ENCODE measurements around the gene CNKSR3. TPM values are rescaled to one million over a fixed set of nuclear protein-coding genes. Genes with fewer than 3 reads are reported as not detected.

Gene CNKSR3
- total and polyA plus RNA-seq, 2 experiments from 2014 or later: 1.9 to 5.7 TPM

- H3K4me1 Mint-ChIP-seq: no peaks in the 10 kb centered on the region
Observed at GRCh38 chr6:154370545-154370944, 139.9 kb downstream of the CNKSR3 start.

GRCh38 chr6:154367839-154368695 lies 142.4 kb downstream of the CNKSR3 start:
- no peak for DNase-seq (ENCODE audit: low spot score)
- H3K4me3 Mint-ChIP-seq: no peak overlapping the region
- no peaks in the 10 kb centered on the region for H3K36me3 ChIP-seq (ENCODE audit: insufficient read depth)
- H3K9me3 Mint-ChIP-seq: no peaks in the 10 kb centered on the region
- H3K4me3 ChIP-seq: no peak overlapping the region
- no peaks in the 10 kb centered on the region for H3K27me3 ChIP-seq (ENCODE audit: insufficient read depth)
- H3K4me1 ChIP-seq (ENCODE audit: insufficient read depth): no peaks in the 10 kb centered on the region
- no peak overlapping the region for H3K4me2 ChIP-seq
- H3K27ac ChIP-seq (ENCODE audit: low read depth): no peak overlapping the region
- ATAC-seq: no peak
- H3K27ac Mint-ChIP-seq: no peak overlapping the region
- H2AFZ ChIP-seq: peak overlapping the region; percentile 32; the same call in 1 of the 2 replicates
- no peaks in the 10 kb centered on the region for H3K79me2 ChIP-seq (replicated peaks; ENCODE audit: insufficient read depth)
- H3K27me3 Mint-ChIP-seq (ENCODE audit: insufficient read depth, low read depth, poor library complexity): no peaks in the 10 kb centered on the region
- H3K9me2 ChIP-seq (ENCODE audit: insufficient read depth): no peaks in the 10 kb centered on the region
- no peaks in the 10 kb centered on the region for H3F3A ChIP-seq (replicated peaks; ENCODE audit: low read depth)
- H4K20me1 ChIP-seq (replicated peaks; ENCODE audit: insufficient read depth): no peaks in the 10 kb centered on the region
- H3K4me1 Mint-ChIP-seq: no peaks in the 10 kb centered on the region
- H3K36me3 Mint-ChIP-seq (ENCODE audit: low read depth): no peaks in the 10 kb centered on the region
- no peak for TF ChIP-seq EZH2 (IDR thresholded peaks at IDR 0.05; ENCODE audit: low read depth, unreplicated experiment)
- TF ChIP-seq POLR2AphosphoS5 (IDR thresholded peaks at IDR 0.05; ENCODE audit: low read depth): no peak
- no peak for TF ChIP-seq ZNF331 (CRISPR knock-in tag; IDR thresholded peaks at IDR 0.05; ENCODE audit: low read depth)
- no peak for TF ChIP-seq ZNF114 (CRISPR knock-in tag; IDR thresholded peaks at IDR 0.05)
- TF ChIP-seq STAT1 (IDR thresholded peaks at IDR 0.05; ENCODE audit: unreplicated experiment): no peak
- TF ChIP-seq EZH2phosphoT487 (IDR thresholded peaks at IDR 0.05; ENCODE audit: unreplicated experiment): no peak
- TF ChIP-seq CREB1 (CRISPR knock-in tag; IDR thresholded peaks at IDR 0.05; ENCODE audit: low read depth): no peak
- no peak for TF ChIP-seq CTCF (conservative IDR thresholded peaks at IDR 0.05; ENCODE audit: low read depth in 2 of 2)
- TF ChIP-seq, protein P1, sequence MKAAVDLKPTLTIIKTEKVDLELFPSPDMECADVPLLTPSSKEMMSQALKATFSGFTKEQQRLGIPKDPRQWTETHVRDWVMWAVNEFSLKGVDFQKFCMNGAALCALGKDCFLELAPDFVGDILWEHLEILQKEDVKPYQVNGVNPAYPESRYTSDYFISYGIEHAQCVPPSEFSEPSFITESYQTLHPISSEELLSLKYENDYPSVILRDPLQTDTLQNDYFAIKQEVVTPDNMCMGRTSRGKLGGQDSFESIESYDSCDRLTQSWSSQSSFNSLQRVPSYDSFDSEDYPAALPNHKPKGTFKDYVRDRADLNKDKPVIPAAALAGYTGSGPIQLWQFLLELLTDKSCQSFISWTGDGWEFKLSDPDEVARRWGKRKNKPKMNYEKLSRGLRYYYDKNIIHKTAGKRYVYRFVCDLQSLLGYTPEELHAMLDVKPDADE (IDR thresholded peaks at IDR 0.05): no peak

More at GRCh38 chr6:154370545-154370944, 139.9 kb downstream of the CNKSR3 start:
- DNase-seq (ENCODE audit: low spot score) (peak; percentile 45), ATAC-seq (peak; percentile 70)
- Histone ChIP-seq H3K36me3 (ENCODE audit: insufficient read depth) (no peaks in the 10 kb centered on the region), H3K9me2 (ENCODE audit: insufficient read depth) (no peaks in the 10 kb centered on the region), H4K20me1 (replicated peaks; ENCODE audit: insufficient read depth) (no peaks in the 10 kb centered on the region), H2AFZ (no peak overlapping the region), H3K27me3 (ENCODE audit: insufficient read depth) (no peaks in the 10 kb centered on the region), H3K4me1 (ENCODE audit: insufficient read depth) (no peaks in the 10 kb centered on the region), H3K4me2 (no peak overlapping the region), H3F3A (replicated peaks; ENCODE audit: low read depth) (no peaks in the 10 kb centered on the region), H3K79me2 (replicated peaks; ENCODE audit: insufficient read depth) (no peaks in the 10 kb centered on the region), H3K4me3 (no peak overlapping the region), H3K27ac (ENCODE audit: low read depth) (no peak overlapping the region)
- Mint-ChIP-seq H3K9me3 (no peaks in the 10 kb centered on the region), H3K36me3 (ENCODE audit: low read depth) (no peaks in the 10 kb centered on the region), H3K27ac (no peak overlapping the region), H3K4me3 (no peak overlapping the region), H3K27me3 (ENCODE audit: insufficient read depth, low read depth, poor library complexity) (no peaks in the 10 kb centered on the region)
- TF ChIP-seq, protein P1 (IDR thresholded peaks at IDR 0.05): no peak
- peak; percentile 57 to 69 for TF ChIP-seq CTCF (conservative IDR thresholded peaks at IDR 0.05; ENCODE audit: low read depth in 2 of 2)

Data from GM23338 (cell line).